Activated T-cell treated with anti-CD3 and anti-CD28 coated beads for 1 hour (primary cell): ENCODE results near the gene AKR1C8.
"Not testable (repeated sequence)": the region's sequence is repeated elsewhere in the genome, so short reads cannot be mapped to it uniquely, and the experiment has no call there.

Experiments used
- DNase-seq: peaks from one replicate; pipeline ENCODE4 v3.0.0-alpha.2; 2020; ENCODE audit warnings: low read depth

The AKR1C8 gene

DNA sequence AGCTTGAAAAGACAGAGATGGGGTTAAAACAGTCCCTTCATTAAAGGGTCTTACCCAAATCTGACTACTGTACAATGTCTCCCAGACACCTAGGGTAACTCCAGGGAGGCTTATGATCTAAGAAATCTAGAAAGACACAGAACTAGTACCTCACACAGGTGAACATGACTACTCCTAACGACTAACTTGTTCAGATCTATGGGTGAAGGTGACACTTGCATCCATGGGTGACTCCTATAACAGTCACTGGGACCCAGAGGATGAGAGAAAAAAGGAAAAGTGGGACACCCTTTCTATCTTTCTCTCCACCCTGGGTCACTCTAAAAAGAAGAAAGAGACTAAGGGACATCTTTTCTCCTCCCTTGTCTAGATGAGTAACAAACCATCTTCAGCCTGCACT is 19.2 kb downstream of the AKR1C8 start:
- no peak for DNase-seq

DNA sequence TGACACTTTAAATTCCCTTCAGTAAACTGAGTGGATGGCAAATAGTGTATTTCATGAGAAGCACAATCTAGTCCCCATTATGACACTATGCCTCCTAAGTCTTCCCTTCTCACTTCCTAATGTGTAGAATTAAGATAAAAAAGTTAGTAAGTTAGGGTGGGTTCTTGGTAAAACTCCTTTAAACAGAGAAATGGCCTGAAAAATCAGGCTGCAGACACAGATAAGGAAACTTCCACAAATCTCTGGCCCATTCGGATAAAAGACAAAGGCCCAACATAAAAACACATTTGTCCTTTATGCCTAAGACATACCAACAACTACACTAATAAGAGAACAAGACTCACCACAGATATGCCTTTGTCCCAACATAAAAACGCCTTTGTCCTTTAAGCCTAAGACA is 21.5 kb downstream of the AKR1C8 start:
- DNase-seq, result no peak

DNA sequence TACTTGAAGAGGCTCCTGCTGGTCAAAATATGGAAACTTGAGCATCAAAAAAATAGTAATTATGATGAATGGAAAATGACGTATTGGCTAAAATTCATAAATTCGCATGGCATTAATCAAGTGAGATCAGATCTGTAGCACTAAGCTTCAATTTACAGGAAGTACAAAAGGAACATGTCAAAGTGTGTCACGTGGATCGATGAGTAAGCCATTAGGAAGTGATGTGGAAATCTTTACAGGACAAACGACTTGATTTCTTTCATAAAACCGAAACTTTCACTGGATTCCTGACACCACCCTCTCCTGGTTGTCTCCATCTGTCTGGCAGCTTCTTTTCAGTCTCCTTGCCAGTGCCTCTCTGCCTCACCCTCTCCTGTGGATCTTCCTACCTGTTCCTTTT is 25.8 kb downstream of the AKR1C8 start:
- DNase-seq, result no peak

GRCh38 chr10:5157501-5157900 is 27.4 kb downstream of the AKR1C8 start:
- DNase-seq, result no peak

GRCh38 chr10:5155951-5156350 is 29.0 kb downstream of the AKR1C8 start:
- DNase-seq, result no peak

DNA sequence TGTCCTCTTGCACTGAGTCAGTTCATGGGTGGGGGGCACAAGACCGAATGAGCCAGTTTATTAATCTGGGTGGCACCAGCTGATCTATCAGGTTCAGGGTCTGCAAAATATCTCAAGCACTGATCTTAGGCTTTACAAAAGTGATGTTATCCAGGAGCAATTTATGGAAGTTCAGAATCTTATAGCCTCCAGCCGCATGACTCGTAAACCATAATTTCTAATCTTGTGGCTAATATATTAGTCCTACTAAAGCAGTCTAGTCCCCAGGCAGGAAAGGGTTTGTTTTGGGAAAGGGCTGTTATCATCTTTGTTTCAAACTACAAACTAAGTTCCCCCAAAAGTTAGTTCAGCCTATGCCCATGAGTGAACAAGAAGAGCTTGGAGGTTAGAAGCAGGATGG is 33.9 kb downstream of the AKR1C8 start:
- no peak for DNase-seq

DNA sequence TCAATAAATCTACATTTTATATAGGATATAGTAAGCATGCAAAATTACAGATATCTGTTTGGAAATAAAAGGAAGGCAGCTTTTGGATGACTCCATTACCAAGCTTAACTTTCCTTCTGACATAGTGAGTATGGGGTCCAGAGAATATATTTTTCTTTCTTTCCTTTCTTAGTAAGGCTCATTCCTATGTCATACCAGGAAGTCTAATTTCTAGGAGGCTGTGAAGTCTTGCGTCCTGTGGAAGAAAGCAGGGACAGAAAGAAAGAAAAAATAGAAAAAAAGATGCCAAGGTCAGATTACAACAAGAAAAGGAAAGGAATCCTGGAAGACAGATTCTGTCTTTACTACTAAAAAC is 36.3 kb downstream of the AKR1C8 start:
- no peak for DNase-seq

DNA sequence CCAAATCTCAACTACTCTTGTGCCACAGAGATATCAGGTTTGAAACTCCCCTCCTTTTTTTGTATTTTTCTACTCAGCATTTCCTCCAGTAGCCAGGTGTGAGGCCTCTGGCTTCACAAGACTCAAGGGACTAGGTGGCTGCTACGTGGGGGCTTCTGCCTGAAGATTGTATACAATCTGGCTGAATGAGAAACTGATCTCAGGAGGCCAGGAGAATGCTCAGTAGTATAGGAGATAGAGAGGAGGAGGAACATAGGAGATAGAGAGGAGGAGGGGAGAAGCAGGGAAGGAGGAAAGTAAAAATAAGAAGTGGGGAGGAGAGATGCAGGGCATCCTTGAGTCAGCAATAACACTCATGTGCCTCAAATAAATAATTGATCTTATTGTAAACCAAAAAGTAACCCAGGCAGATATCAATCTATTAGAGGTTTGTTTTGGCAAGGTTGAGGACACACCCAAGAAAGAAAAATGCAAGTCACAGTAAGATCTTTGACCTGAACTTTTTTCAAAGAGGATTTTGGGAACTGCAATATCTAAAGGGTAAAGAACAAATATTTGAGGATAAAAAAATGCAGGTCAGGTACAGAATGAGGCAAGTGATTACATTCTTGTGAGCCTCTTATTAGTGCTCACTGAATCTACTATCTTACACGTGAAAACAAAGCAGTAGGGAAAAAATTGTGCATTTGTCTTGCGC is 36.8 kb downstream of the AKR1C8 start:
- DNase-seq, result no peak

GRCh38 chr10:5147255-5147980 is 37.5 kb downstream of the AKR1C8 start:
- no peak for DNase-seq

DNA sequence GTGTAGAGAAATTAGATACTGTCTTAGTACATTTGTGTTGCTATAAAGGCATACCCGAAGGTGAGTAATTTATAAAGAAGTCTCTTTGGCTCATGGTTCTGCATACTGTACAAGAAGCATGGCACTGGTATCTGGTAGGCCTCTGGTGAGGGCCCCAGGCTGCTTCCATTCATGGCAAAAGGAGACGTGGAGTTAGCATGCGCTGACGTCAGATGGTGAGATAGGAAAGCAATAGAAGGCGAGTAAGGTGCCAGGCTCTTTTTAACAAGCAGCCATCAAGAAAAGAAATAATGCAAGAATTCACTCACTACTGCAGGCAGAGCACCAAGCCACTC is 38.1 kb downstream of the AKR1C8 start:
- no peak for DNase-seq

DNA sequence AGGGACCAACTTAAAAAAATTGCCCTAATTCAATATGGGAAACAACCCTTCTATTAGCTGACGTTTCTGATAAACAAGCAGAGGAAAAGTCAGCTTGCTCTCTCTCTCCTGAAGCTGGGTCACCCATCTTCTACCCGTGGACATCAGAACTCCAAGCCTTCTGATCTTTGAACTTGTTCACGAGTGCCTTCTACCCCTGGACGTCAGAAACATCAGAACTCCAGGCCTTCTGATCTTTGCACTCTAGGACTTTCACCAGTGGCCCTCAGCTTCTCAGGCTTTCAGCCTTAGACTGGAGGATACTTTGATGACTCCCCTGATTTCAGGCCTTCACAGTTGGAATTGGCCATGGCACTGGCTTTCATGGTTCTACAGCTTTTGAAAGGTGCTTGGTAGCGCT is 41.8 kb downstream of the AKR1C8 start:
- DNase-seq, result no peak

DNA sequence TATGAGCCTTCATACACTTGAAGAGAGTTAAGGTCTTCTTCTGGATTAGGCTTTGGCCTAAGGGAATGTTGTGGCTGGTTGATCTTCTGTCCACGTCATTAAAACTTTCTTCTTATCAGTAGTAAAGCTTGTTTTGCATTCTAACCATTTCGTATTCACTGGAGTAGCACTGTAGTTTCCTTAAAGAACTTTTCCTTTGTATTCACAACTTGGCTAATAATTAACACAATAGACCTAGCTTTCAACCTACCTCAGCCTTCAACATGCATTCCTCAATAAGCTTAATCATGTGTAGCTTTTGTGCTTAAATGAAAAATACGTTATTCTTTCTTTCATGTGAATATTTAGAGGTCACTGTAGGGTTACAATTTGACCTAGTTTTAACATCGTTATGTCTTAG is 42.8 kb downstream of the AKR1C8 start:
- DNase-seq, result no peak

- not testable (repeated sequence) for DNase-seq
Measured at GRCh38 chr10:5137699-5138098, 47.3 kb downstream of the AKR1C8 start.

GRCh38 chr10:5136468-5137087 is 48.4 kb downstream of the AKR1C8 start:
- DNase-seq, result no peak

GRCh38 chr10:5135581-5135980 is 49.4 kb downstream of the AKR1C8 start:
- no peak for DNase-seq

GRCh38 chr10:5125315-5126044 is 59.5 kb downstream of the AKR1C8 start:
- no peak for DNase-seq

DNA sequence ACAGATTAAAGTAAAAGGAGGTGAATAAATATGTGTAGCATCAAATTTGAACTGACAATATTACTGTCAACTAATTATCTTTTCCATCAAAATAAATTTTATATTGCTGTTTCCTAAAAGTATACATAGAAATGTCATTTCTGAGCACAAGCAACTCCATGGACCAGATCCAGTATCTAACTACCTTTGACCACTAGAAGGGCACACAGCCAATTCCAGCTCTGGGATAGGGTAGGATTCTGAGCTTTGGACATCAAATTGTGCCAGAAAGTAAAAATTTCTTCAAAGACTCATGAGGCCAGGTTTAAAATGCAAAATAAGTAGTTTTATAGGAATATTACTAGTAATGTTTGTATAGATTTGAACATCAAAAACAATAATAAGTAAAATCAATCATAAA is 61.1 kb downstream of the AKR1C8 start:
- no peak for DNase-seq

- not testable (repeated sequence) for DNase-seq
Measured at GRCh38 chr10:5119997-5120396, 65.0 kb downstream of the AKR1C8 start.

DNA sequence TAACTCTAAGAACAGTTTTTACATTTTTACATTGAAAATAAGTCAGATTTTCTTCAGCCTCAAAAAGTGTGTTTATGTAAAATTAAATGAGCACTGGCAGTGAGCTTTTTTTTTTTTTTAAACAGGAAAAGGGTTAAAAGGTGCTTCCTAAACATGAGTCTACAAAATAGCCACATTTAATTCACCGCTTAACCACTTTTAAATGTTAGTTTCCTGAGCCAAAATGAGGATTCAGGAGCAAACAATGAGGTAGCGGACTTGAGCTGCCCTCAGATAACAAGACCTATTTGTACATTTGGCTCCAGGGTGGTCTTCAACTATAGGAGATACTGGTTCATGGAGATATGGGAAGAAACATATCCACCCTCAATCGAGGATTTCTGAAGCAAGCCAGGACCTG is 67.9 kb downstream of the AKR1C8 start:
- DNase-seq, result no peak

DNA sequence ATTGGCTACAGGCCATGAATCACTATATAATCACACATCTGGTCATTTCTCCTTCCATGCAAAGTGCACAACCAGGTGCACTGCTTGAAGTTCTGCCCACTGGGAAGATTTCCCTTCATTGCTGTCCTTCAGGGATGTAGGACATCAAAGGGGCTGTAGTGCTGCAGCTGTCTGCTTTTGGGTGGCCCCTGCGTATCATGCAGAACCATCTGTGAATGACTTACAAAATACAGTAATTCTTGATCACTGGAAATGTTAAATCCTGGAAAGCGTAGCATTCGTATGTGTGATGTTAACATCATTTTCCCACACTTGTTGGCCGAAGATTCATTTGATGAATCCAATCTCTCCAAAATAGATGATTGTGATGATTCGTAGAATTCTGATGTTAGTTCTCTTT is 68.3 kb downstream of the AKR1C8 start:
- no peak for DNase-seq

DNA sequence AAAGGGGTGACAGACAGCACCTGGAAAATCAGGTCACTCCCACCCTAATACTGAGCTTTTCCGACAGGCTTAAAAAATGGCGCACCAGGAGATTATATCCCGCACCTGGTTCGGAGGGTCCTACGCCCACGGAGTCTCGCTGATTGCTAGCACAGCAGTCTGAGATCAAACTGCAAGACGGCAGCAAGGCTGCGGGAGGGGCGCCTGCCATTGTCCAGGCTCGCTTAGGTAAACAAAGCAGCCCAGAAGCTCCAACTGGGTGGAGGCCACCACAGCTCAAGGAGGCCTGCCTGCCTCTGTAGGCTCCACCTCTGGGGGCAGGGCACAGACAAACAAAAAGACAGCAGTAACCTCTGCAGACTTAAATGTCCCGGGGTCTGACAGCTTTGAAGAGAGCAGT is 75.1 kb downstream of the AKR1C8 start:
- not testable (repeated sequence) for DNase-seq

GRCh38 chr10:5108658-5109416 is 76.1 kb downstream of the AKR1C8 start:
- no peak for DNase-seq
